Activated CD4-positive, alpha-beta T cell treated with anti-CD3 and anti-CD28 coated beads for 36 hours (primary cell): ENCODE measurements around the gene C15orf61. TPM values are rescaled to one million over a fixed set of nuclear protein-coding genes. Genes with fewer than 3 reads are reported as not detected.

Experiments used
- ATAC-seq: fragments of 200-7000 bp; cut with Tn5 transposase; one replicate; pipeline ENCODE4 v1.10.0; 2021; ENCODE audit warnings: mild to moderate bottlenecking, moderate library complexity
- CTCF ChIA-PET: fragments of 350-600 bp; sonication (Branson Sonifier 250); formaldehyde crosslinking; loops from one replicate; lab custom pipeline; 2021; ENCODE audit warnings: antibody characterized with exemption; lab: Charles Lee
- POLR2A ChIA-PET: fragments of 350-600 bp; sonication (Branson Sonifier 250); formaldehyde crosslinking; loops from one replicate; lab custom pipeline; 2021; ENCODE audit warnings: antibody characterized with exemption, inconsistent platforms; lab: Charles Lee
- DNase-seq: peaks from one replicate; pipeline ENCODE4 v3.0.0-alpha.2; 2020
- H3K27ac Mint-ChIP-seq: one replicate; pipeline ENCODE4 v1.8.0; 2021; ENCODE audit warnings: mixed read lengths
- H3K27me3 Mint-ChIP-seq: one replicate; pipeline ENCODE4 v1.8.0; 2021; ENCODE audit warnings: mixed read lengths
- H3K36me3 Mint-ChIP-seq: one replicate; pipeline ENCODE4 v1.8.0; 2021; ENCODE audit warnings: low read depth, mixed read lengths
- H3K4me1 Mint-ChIP-seq: one replicate; pipeline ENCODE4 v1.8.0; 2021; ENCODE audit warnings: mixed read lengths
- H3K4me3 Mint-ChIP-seq: one replicate; pipeline ENCODE4 v1.8.0; 2021; ENCODE audit warnings: mild to moderate bottlenecking, moderate library complexity, mixed read lengths
- H3K9me3 Mint-ChIP-seq: one replicate; pipeline ENCODE4 v1.8.0; 2021; ENCODE audit warnings: low read depth, mixed read lengths
- intact Hi-C, 2 experiments: fragments of 100-400 bp; cut with DNase I in 1 of 2; cut with micrococcal nuclease in 1 of 2; formaldehyde crosslinking; loops; one replicate each; pipeline versions ENCODE4 v1.14.2 to v1.15.1; 2022 to 2024; cut with DNase I, micrococcal nuclease
- total RNA-seq, 2 experiments: library from RNA; stranded (reverse); gene quantifications; one replicate each; pipeline ENCODE4 v1.2.3, GENCODE V29; 2021

The C15orf61 gene
- total RNA-seq, 2 experiments from 2014 or later = 3.4 to 5.0 TPM

GRCh38 chr15:67504796-67505195 is 16.1 kb upstream of the C15orf61 start:
- CTCF ChIA-PET = no interaction called here
- Mint-ChIP-seq H3K4me1 (no peaks in the 10 kb centered on the region), H3K27ac (no peak overlapping the region), H3K36me3 (peaks cover 5% of the 10 kb centered on the region), H3K4me3 (no peak overlapping the region), H3K27me3 (no peaks in the 10 kb centered on the region), H3K9me3 (no peaks in the 10 kb centered on the region)
- POLR2A ChIA-PET = no interaction called here
- intact Hi-C loops = loop anchor here in 1 of 2 experiments (5.0 kb wide), 1 partner anchor 328 kb away; no protein-coding TSS in a partner anchor
- DNase-seq (no peak), ATAC-seq (no peak)

GRCh38 chr15:67505675-67506572 is 15.0 kb upstream of the C15orf61 start:
- Mint-ChIP-seq H3K4me3 (no peak overlapping the region), H3K9me3 (no peaks in the 10 kb centered on the region), H3K36me3 (peaks cover 5% of the 10 kb centered on the region), H3K4me1 (no peaks in the 10 kb centered on the region), H3K27ac (no peak overlapping the region), H3K27me3 (no peaks in the 10 kb centered on the region)
- ChIA-PET CTCF (interaction anchor here (1.3 to 2.5 kb wide), 2 partner anchors 15 to 330 kb away, joined by 3 to 5 read pairs; partner anchors contain the start of gene C15orf61), POLR2A (no interaction called here)
- ATAC-seq = no peak
- intact Hi-C loops = no loop called here
- DNase-seq = no peak

- Mint-ChIP-seq H3K9me3 (no peaks in the 10 kb centered on the region), H3K4me1 (peaks cover 3% of the 10 kb centered on the region), H3K27me3 (no peaks in the 10 kb centered on the region), H3K4me3 (no peak overlapping the region), H3K36me3 (peaks cover 8% of the 10 kb centered on the region), H3K27ac (no peak overlapping the region)
- POLR2A ChIA-PET = no interaction called here
- intact Hi-C loops = no loop called here
- ATAC-seq = no peak
- CTCF ChIA-PET = interaction anchor here (0.6 to 2.5 kb wide), 3 partner anchors 14 to 329 kb away, joined by 3 to 5 read pairs (median 3); partner anchors contain the start of gene C15orf61
- DNase-seq = no peak
These were observed 13.9 kb upstream of the C15orf61 start for GRCh38 chr15:67506775-67507747.

- intact Hi-C loops = no loop called here
- POLR2A ChIA-PET = no interaction called here
- H3K4me3 Mint-ChIP-seq = no peak overlapping the region
- no peak for DNase-seq
- peaks cover 15% of the 10 kb centered on the region for H3K36me3 Mint-ChIP-seq
- CTCF ChIA-PET = interaction anchor here (2.5 kb wide), 1 partner anchor 327 kb away, joined by 5 read pairs; no protein-coding TSS in a partner anchor
- peaks cover 3% of the 10 kb centered on the region for H3K4me1 Mint-ChIP-seq
- H3K9me3 Mint-ChIP-seq = no peaks in the 10 kb centered on the region
- no peak for ATAC-seq
- no peaks in the 10 kb centered on the region for H3K27me3 Mint-ChIP-seq
- no peak overlapping the region for H3K27ac Mint-ChIP-seq
These were observed 12.5 kb upstream of the C15orf61 start for GRCh38 chr15:67508407-67508806.

- ChIA-PET POLR2A (no interaction called here), CTCF (no interaction called here)
- H3K27me3 Mint-ChIP-seq = no peaks in the 10 kb centered on the region
- H3K4me3 Mint-ChIP-seq = no peak overlapping the region
- H3K36me3 Mint-ChIP-seq = peaks cover 25% of the 10 kb centered on the region
- no peaks in the 10 kb centered on the region for H3K9me3 Mint-ChIP-seq
- DNase-seq (no peak), ATAC-seq (no peak)
- peaks cover 3% of the 10 kb centered on the region for H3K4me1 Mint-ChIP-seq
- intact Hi-C loops = no loop called here
- no peak overlapping the region for H3K27ac Mint-ChIP-seq
These were observed 11.0 kb upstream of the C15orf61 start for GRCh38 chr15:67509918-67510317.

GRCh38 chr15:67510597-67511190 is 10.2 kb upstream of the C15orf61 start:
- Mint-ChIP-seq H3K4me1 (peaks cover 3% of the 10 kb centered on the region), H3K27me3 (no peaks in the 10 kb centered on the region), H3K4me3 (no peak overlapping the region), H3K27ac (no peak overlapping the region), H3K9me3 (no peaks in the 10 kb centered on the region), H3K36me3 (peaks cover 29% of the 10 kb centered on the region)
- ChIA-PET CTCF (interaction anchor here (0.6 to 0.7 kb wide), 2 partner anchors 14 to 248 kb away, joined by 3 read pairs; no protein-coding TSS in a partner anchor), POLR2A (no interaction called here)
- intact Hi-C loops = no loop called here
- ATAC-seq = no peak
- no peak for DNase-seq

GRCh38 chr15:67511606-67512005 is 9.3 kb upstream of the C15orf61 start:
- intact Hi-C loops = no loop called here
- peaks cover 3% of the 10 kb centered on the region for H3K4me1 Mint-ChIP-seq
- H3K36me3 Mint-ChIP-seq = peaks cover 29% of the 10 kb centered on the region
- CTCF ChIA-PET = interaction anchor here (0.9 kb wide), 1 partner anchor 1013 kb away, joined by 4 read pairs; no protein-coding TSS in a partner anchor
- DNase-seq (peak; percentile 22), ATAC-seq (peak; percentile 39)
- POLR2A ChIA-PET = interaction anchor here (0.6 kb wide), 1 partner anchor 205 kb away, joined by 3 read pairs; no protein-coding TSS in a partner anchor
- H3K4me3 Mint-ChIP-seq = no peak overlapping the region
- H3K9me3 Mint-ChIP-seq = no peaks in the 10 kb centered on the region
- no peak overlapping the region for H3K27ac Mint-ChIP-seq
- H3K27me3 Mint-ChIP-seq = no peaks in the 10 kb centered on the region

GRCh38 chr15:67512140-67512539 is 8.8 kb upstream of the C15orf61 start:
- Mint-ChIP-seq H3K27me3 (no peaks in the 10 kb centered on the region), H3K27ac (no peak overlapping the region), H3K36me3 (peaks cover 31% of the 10 kb centered on the region), H3K4me3 (no peak overlapping the region), H3K9me3 (no peaks in the 10 kb centered on the region), H3K4me1 (peaks cover 3% of the 10 kb centered on the region)
- POLR2A ChIA-PET = no interaction called here
- CTCF ChIA-PET = interaction anchor here (0.9 kb wide), 1 partner anchor 1014 kb away, joined by 4 read pairs; no protein-coding TSS in a partner anchor
- intact Hi-C loops = no loop called here
- DNase-seq (no peak), ATAC-seq (no peak)

- no peak for ATAC-seq
- no peak for DNase-seq
- Mint-ChIP-seq H3K36me3 (peaks cover 30% of the 10 kb centered on the region), H3K9me3 (no peaks in the 10 kb centered on the region), H3K4me1 (peaks cover 3% of the 10 kb centered on the region), H3K27me3 (no peaks in the 10 kb centered on the region), H3K4me3 (no peak overlapping the region), H3K27ac (no peak overlapping the region)
- intact Hi-C loops = no loop called here
- ChIA-PET CTCF (no interaction called here), POLR2A (no interaction called here)
These were observed 7.8 kb upstream of the C15orf61 start for GRCh38 chr15:67512933-67513714.

- intact Hi-C loops = no loop called here
- H3K27me3 Mint-ChIP-seq = no peaks in the 10 kb centered on the region
- ATAC-seq = no peak
- H3K9me3 Mint-ChIP-seq = no peaks in the 10 kb centered on the region
- H3K4me1 Mint-ChIP-seq = peaks cover 5% of the 10 kb centered on the region
- DNase-seq = no peak
- ChIA-PET POLR2A (no interaction called here), CTCF (interaction anchor here (0.7 kb wide), 1 partner anchor 445 kb away, joined by 3 read pairs; no protein-coding TSS in a partner anchor)
- peaks cover 29% of the 10 kb centered on the region for H3K36me3 Mint-ChIP-seq
- no peak overlapping the region for H3K4me3 Mint-ChIP-seq
- peak overlapping the region; percentile 13 for H3K27ac Mint-ChIP-seq
These were observed 5.8 kb upstream of the C15orf61 start for GRCh38 chr15:67515090-67515489.
